Measurements from ENCODE around the gene CWC27. TPM values are rescaled to one million over a fixed set of nuclear protein-coding genes. Genes with fewer than 3 reads are reported as not detected.

Gene CWC27
- polyA plus RNA-seq, 2 of the 4 experiments (the other 2 are of a cell fraction), result 24.1 to 48.5 TPM

DNA sequence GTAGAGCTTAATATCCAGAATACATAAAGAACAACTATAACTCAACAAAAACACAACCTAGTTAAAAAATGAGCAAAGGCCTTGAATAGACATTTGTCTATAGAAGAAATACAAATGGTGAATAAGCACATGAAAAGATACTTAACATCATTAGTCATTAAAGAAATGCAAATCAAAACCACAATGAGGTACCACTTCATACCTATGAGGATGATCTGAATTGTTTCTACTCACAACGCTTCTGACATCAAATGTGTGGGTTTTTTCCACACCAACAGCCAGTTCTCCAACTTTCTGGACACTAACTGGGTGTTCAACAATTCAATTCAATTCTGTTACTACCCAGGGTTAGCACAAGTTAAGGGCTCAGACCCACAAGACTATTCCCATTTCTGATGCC, 22.3 kb upstream of the CWC27 start (continued):
- TF ChIP-seq, protein P1, sequence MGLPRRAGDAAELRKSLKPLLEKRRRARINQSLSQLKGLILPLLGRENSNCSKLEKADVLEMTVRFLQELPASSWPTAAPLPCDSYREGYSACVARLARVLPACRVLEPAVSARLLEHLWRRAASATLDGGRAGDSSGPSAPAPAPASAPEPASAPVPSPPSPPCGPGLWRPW (IDR thresholded peaks at IDR 0.05), result no peak
- TF ChIP-seq TFCP2L1 (CRISPR knock-in tag; IDR thresholded peaks at IDR 0.05), result no peak
- no peak for TF ChIP-seq MYC (IDR thresholded peaks at IDR 0.05; ENCODE audit: borderline replicate concordance, low read length)
- TF ChIP-seq, protein P2, sequence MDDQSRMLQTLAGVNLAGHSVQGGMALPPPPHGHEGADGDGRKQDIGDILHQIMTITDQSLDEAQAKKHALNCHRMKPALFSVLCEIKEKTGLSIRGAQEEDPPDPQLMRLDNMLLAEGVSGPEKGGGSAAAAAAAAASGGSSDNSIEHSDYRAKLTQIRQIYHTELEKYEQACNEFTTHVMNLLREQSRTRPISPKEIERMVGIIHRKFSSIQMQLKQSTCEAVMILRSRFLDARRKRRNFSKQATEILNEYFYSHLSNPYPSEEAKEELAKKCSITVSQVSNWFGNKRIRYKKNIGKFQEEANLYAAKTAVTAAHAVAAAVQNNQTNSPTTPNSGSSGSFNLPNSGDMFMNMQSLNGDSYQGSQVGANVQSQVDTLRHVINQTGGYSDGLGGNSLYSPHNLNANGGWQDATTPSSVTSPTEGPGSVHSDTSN (IDR thresholded peaks at IDR 0.05), result no peak

DNA sequence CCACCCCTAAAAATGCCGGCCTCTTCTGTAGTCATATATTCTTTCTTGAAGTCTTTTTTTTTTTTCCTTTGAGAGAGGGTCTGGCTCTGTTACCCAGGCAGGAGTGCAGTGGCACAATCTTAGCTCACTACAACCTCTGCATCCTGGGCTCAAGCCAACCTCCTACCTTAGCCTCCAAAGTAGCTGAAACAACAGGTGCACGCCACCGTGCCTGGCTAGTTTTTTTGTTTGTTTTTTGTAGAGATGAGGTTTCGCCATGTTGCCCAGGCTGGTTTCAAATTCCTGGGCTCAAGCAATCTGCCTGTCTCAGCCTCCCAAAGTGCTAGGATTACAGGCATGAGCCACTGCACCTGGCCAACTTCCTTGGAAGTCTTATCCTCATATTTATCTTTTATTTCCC, 19.3 kb upstream of the CWC27 start:
- no peak for DNase-seq (ENCODE audit: low read depth in 1 of 2, low spot score in 1 of 2)
- Histone ChIP-seq H3K4me3 (no peak overlapping the region), H3K27ac (no peak overlapping the region), H3K9me3 (no peaks in the 10 kb centered on the region), H3K4me1 (0 out of 3 replicates have a peak, but pooled peaks cover 5% of the 10 kb centered on the region), H3K4me2 (no peak overlapping the region)
- CTCF ChIA-PET, result interaction anchor here (0.6 to 1.2 kb wide), 4 partner anchors 18 to 35 kb away, joined by 3 to 5 read pairs (median 3); partner anchors contain the start of gene SREK1IP1
- no peak for FAIRE-seq
- WGBS (ENCODE audit: missing lambda C conversion rate), result 93% methylated on average over 4 of the region's 4 CpGs
- TF ChIP-seq NFE2L2 (conservative IDR thresholded peaks at IDR 0.05; ENCODE audit: low read length) (no peak), BHLHE40 (IDR thresholded peaks at IDR 0.05; ENCODE audit: low read depth, low read length) (no peak), MAFK (IDR thresholded peaks at IDR 0.05; ENCODE audit: partially characterized antibody) (no peak), KDM5A (IDR thresholded peaks at IDR 0.05) (no peak), PHF8 (IDR thresholded peaks at IDR 0.05; ENCODE audit: borderline replicate concordance, low read depth) (no peak), ZSCAN20 (CRISPR knock-in tag; IDR thresholded peaks at IDR 0.05) (no peak), HOXA7 (CRISPR knock-in tag; IDR thresholded peaks at IDR 0.05) (no peak), SREBF2 (IDR thresholded peaks at IDR 0.05) (no peak), ZNF302 (CRISPR knock-in tag; IDR thresholded peaks at IDR 0.05) (no peak), CHD4 (IDR thresholded peaks at IDR 0.05; ENCODE audit: borderline replicate concordance) (no peak), FOXS1 (CRISPR knock-in tag; IDR thresholded peaks at IDR 0.05) (no peak)
- TF ChIP-seq, protein P3, sequence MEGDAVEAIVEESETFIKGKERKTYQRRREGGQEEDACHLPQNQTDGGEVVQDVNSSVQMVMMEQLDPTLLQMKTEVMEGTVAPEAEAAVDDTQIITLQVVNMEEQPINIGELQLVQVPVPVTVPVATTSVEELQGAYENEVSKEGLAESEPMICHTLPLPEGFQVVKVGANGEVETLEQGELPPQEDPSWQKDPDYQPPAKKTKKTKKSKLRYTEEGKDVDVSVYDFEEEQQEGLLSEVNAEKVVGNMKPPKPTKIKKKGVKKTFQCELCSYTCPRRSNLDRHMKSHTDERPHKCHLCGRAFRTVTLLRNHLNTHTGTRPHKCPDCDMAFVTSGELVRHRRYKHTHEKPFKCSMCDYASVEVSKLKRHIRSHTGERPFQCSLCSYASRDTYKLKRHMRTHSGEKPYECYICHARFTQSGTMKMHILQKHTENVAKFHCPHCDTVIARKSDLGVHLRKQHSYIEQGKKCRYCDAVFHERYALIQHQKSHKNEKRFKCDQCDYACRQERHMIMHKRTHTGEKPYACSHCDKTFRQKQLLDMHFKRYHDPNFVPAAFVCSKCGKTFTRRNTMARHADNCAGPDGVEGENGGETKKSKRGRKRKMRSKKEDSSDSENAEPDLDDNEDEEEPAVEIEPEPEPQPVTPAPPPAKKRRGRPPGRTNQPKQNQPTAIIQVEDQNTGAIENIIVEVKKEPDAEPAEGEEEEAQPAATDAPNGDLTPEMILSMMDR (IDR thresholded peaks at IDR 0.05), result no peak
- TF ChIP-seq, protein P2 (IDR thresholded peaks at IDR 0.05), result no peak
- TF ChIP-seq, protein P1 (IDR thresholded peaks at IDR 0.05), result no peak
- ATAC-seq, result no peak
- POLR2A ChIA-PET, result no interaction called here

DNA sequence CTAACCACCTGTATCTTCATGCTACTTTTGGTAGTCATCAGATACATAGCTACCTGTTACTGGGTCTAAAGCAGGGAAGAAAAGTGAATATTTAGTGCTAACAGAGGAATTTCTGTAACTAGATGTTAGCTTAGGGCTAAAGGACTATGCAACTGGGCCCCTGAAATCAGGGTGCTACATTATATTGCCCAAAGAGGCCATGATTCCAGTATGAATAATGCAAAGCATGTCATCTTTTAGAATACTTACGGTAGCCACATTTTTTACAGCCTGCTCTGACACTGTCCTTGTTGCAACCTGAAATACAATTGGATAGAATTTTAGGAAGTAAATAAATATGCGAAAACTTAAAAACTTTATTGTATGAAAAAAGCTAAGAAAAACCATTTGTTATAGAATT, 14.7 kb upstream of the CWC27 start:
- Histone ChIP-seq H3K9me3 (no peaks in the 10 kb centered on the region), H3K4me3 (no peak overlapping the region), H3K27ac (no peak overlapping the region), H3K4me1 (0 out of 3 replicates have a peak, but pooled peaks cover 5% of the 10 kb centered on the region), H3K4me2 (no peak overlapping the region)
- ATAC-seq (no peak), DNase-seq (ENCODE audit: low read depth in 1 of 2, low spot score in 1 of 2) (no peak), FAIRE-seq (no peak)
- WGBS (ENCODE audit: missing lambda C conversion rate), result 95% methylated on average over 2 of the region's 2 CpGs
- TF ChIP-seq, protein P2 (IDR thresholded peaks at IDR 0.05), result no peak
- TF ChIP-seq CHD4 (IDR thresholded peaks at IDR 0.05; ENCODE audit: borderline replicate concordance) (no peak), GATA3 (IDR thresholded peaks at IDR 0.05; ENCODE audit: borderline replicate concordance) (no peak), HDAC2 (IDR thresholded peaks at IDR 0.05) (no peak), FOXS1 (CRISPR knock-in tag; IDR thresholded peaks at IDR 0.05) (no peak), CEBPB (IDR thresholded peaks at IDR 0.05) (no peak), CHD2 (IDR thresholded peaks at IDR 0.05; ENCODE audit: low read length, partially characterized antibody) (no peak), ZNF302 (CRISPR knock-in tag; IDR thresholded peaks at IDR 0.05) (no peak), RCOR1 (IDR thresholded peaks at IDR 0.05; ENCODE audit: low read depth, low read length) (no peak), JUN (IDR thresholded peaks at IDR 0.05) (no peak)
- TF ChIP-seq, protein P4, sequence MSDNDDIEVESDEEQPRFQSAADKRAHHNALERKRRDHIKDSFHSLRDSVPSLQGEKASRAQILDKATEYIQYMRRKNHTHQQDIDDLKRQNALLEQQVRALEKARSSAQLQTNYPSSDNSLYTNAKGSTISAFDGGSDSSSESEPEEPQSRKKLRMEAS (IDR thresholded peaks at IDR 0.05), result no peak
- TF ChIP-seq, protein P5, sequence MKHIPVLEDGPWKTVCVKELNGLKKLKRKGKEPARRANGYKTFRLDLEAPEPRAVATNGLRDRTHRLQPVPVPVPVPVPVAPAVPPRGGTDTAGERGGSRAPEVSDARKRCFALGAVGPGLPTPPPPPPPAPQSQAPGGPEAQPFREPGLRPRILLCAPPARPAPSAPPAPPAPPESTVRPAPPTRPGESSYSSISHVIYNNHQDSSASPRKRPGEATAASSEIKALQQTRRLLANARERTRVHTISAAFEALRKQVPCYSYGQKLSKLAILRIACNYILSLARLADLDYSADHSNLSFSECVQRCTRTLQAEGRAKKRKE (CRISPR knock-in tag; IDR thresholded peaks at IDR 0.05; ENCODE audit: low read depth), result no peak
- TF ChIP-seq, protein P1 (IDR thresholded peaks at IDR 0.05), result no peak
- CTCF ChIA-PET, result interaction anchor here (1.1 kb wide), 1 partner anchor 119 kb away, joined by 3 read pairs; no protein-coding TSS in a partner anchor
- POLR2A ChIA-PET, result no interaction called here
